SK-N-SH treated with all-trans-retinoic acid at 6 μM for 48 hours (cell line): ENCODE data around the gene AKT3.

Source experiments
- ATAC-seq: fragments of 200-7000 bp; cut with Tn5 transposase; 3 replicates; pipeline ENCODE4 v1.9.1; 2020; ENCODE audit warnings: mild to moderate bottlenecking, moderate library complexity
- ARNTL ChIP-seq: fragments of 450-650 bp; formaldehyde crosslinking; IDR thresholded peaks from 2 replicates; pipeline ENCODE4 v1.5.0; 2020; ENCODE audit warnings: low read depth, mild to moderate bottlenecking, moderate library complexity, borderline replicate concordance
- BACH2 ChIP-seq: fragments of 250-450 bp; sonication (Bioruptor Pico); IDR thresholded peaks from 2 replicates; pipeline ENCODE4 v1.9.0; 2021; ENCODE audit warnings: mild to moderate bottlenecking, borderline replicate concordance
- CREB5 ChIP-seq: fragments of 250-450 bp; sonication (Bioruptor Pico); IDR thresholded peaks from 2 replicates; pipeline ENCODE4 v1.5.1; 2020; ENCODE audit warnings: low read depth, mild to moderate bottlenecking, moderate library complexity
- CSDC2 ChIP-seq: fragments of 250-450 bp; sonication (Bioruptor Pico); IDR thresholded peaks from 2 replicates; pipeline ENCODE4 v1.5.0; 2020; ENCODE audit warnings: mild to moderate bottlenecking, moderate library complexity
- CSRNP3 ChIP-seq: fragments of 250-450 bp; sonication (Bioruptor Pico); IDR thresholded peaks from 2 replicates; pipeline ENCODE4 v1.5.1; 2021; ENCODE audit warnings: mild to moderate bottlenecking, moderate library complexity
- GLIS3 ChIP-seq: fragments of 250-450 bp; sonication (Bioruptor Pico); IDR thresholded peaks from 2 replicates; pipeline ENCODE4 v1.5.0; 2020; ENCODE audit warnings: mild to moderate bottlenecking, moderate library complexity
- ISL1 ChIP-seq: fragments of 250-450 bp; sonication (Bioruptor Pico); IDR thresholded peaks from 2 replicates; pipeline ENCODE4 v2.1.2; 2022; ENCODE audit warnings: mild to moderate bottlenecking, moderate library complexity
- OSR1 ChIP-seq: fragments of 250-450 bp; sonication (Bioruptor Pico); IDR thresholded peaks from 2 replicates; pipeline ENCODE4 v1.8.0; 2022; ENCODE audit warnings: moderate library complexity, mild to moderate bottlenecking, inconsistent platforms
- PPARA ChIP-seq: fragments of 250-450 bp; sonication (Bioruptor Pico); IDR thresholded peaks from 2 replicates; pipeline ENCODE4 v1.5.0; 2020; ENCODE audit warnings: mild to moderate bottlenecking, borderline replicate concordance
- RARB ChIP-seq: fragments of 250-450 bp; sonication (Bioruptor Pico); IDR thresholded peaks from 2 replicates; pipeline ENCODE4 v1.8.0; 2021; ENCODE audit warnings: mild to moderate bottlenecking, moderate library complexity
- SNAI2 ChIP-seq: fragments of 250-450 bp; sonication (Bioruptor Pico); IDR thresholded peaks from 2 replicates; pipeline ENCODE4 v1.5.0; 2020; ENCODE audit warnings: mild to moderate bottlenecking, moderate library complexity
- TCF4 ChIP-seq: fragments of 250-450 bp; sonication (Bioruptor Pico); IDR thresholded peaks from 2 replicates; pipeline ENCODE4 v1.8.0; 2021; ENCODE audit warnings: mild to moderate bottlenecking, moderate library complexity, borderline replicate concordance
- ZC3H10 ChIP-seq: fragments of 250-450 bp; sonication (Bioruptor Pico); IDR thresholded peaks from 2 replicates; pipeline ENCODE4 v1.5.1; 2021; ENCODE audit warnings: mild to moderate bottlenecking, moderate library complexity
- ZFP30 ChIP-seq: fragments of 450-650 bp; formaldehyde crosslinking; IDR thresholded peaks from 2 replicates; pipeline ENCODE4 v1.5.0; 2022; ENCODE audit warnings: mild to moderate bottlenecking, moderate library complexity
- ZNF565 ChIP-seq: fragments of 450-650 bp; formaldehyde crosslinking; conservative IDR thresholded peaks from 2 replicates; pipeline ENCODE4 v1.5.0; 2020; ENCODE audit warnings: low read depth, mild to moderate bottlenecking, moderate library complexity
- ZNF70 ChIP-seq: fragments of 450-650 bp; formaldehyde crosslinking; IDR thresholded peaks from 2 replicates; pipeline ENCODE4 v1.5.0; 2020; ENCODE audit warnings: mild to moderate bottlenecking, moderate library complexity
- ZNF8 ChIP-seq: fragments of 450-650 bp; formaldehyde crosslinking; IDR thresholded peaks from 2 replicates; pipeline ENCODE4 v1.5.0; 2020; ENCODE audit warnings: mild to moderate bottlenecking, moderate library complexity
- TF ChIP-seq, protein P1 (sequence below): fragments of 250-450 bp; sonication (Bioruptor Pico); IDR thresholded peaks from 2 replicates; pipeline ENCODE4 v1.8.0; 2020; ENCODE audit warnings: mild to moderate bottlenecking, moderate library complexity, borderline replicate concordance
- TF ChIP-seq, protein P2 (sequence below): fragments of 250-450 bp; sonication (Bioruptor Pico); IDR thresholded peaks from 2 replicates; pipeline ENCODE4 v1.5.0; 2020; ENCODE audit warnings: mild to moderate bottlenecking, moderate library complexity

The AKT3 gene

DNA sequence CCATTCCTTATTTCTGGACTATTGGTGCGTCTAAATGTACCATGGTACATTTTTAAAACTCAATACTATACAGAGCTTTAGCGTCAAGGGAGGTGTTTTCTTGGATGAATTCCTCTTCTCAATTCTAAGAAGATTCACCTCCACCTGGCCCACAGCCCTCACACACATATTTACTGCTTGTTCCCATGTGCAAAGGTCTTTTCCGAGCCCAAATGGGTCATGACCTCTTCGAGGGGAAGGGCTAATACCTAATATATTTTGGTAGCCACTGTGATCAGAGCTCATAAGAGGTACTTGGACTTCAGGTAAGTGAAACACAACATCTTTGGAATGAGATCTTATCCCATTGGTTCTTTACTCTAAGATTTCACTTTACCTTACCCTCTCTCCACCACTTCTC lies 388.3 kb downstream of the AKT3 start:
- no peak for ATAC-seq
- TF ChIP-seq SNAI2 (CRISPR knock-in tag) = no peak
- no peak for TF ChIP-seq ZNF8 (CRISPR knock-in tag)
- no peak for TF ChIP-seq ZNF70 (CRISPR knock-in tag)
- TF ChIP-seq RARB (CRISPR knock-in tag) = no peak
- TF ChIP-seq ZFP30 (CRISPR knock-in tag) = no peak
- no peak for TF ChIP-seq OSR1 (CRISPR knock-in tag)
- TF ChIP-seq ARNTL = no peak
- no peak for TF ChIP-seq ISL1
- TF ChIP-seq PPARA = no peak
- no peak for TF ChIP-seq ZC3H10 (CRISPR knock-in tag)
- TF ChIP-seq CSRNP3 = no peak

GRCh38 chr1:243459059-243459458 lies 391.0 kb downstream of the AKT3 start:
- TF ChIP-seq CSDC2 (CRISPR knock-in tag) (no peak), CSRNP3 (no peak)
- ATAC-seq = no peak

DNA sequence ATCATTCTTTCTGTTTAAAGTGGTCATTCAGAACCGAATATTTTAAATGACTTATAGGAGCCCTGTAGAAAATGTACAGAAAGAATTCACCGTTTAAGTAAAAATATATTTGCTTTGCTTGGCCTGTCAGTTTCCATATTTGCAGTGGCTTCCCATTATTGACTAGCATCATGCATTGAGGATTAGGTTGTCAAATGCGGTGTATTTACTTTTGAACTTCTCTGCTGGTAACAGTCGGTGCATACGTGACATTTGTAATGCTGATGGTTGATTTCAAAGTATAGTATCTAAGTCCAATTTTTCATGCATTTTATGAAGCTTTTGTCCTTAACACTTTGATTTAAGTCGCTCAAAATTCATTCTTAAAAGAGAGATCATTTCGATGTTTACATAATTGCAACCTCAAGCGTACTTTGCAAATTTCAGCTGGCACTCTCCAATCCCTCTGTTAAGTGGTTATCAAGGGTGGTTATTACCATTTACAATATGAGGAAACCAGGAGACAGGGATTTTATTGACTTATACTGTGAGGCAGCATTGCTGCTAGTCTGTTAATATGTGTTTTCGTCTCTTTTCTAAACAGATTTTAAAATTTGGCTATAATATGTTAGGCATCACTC lies 392.6 kb downstream of the AKT3 start:
- ATAC-seq = no peak
- TF ChIP-seq, protein P1, sequence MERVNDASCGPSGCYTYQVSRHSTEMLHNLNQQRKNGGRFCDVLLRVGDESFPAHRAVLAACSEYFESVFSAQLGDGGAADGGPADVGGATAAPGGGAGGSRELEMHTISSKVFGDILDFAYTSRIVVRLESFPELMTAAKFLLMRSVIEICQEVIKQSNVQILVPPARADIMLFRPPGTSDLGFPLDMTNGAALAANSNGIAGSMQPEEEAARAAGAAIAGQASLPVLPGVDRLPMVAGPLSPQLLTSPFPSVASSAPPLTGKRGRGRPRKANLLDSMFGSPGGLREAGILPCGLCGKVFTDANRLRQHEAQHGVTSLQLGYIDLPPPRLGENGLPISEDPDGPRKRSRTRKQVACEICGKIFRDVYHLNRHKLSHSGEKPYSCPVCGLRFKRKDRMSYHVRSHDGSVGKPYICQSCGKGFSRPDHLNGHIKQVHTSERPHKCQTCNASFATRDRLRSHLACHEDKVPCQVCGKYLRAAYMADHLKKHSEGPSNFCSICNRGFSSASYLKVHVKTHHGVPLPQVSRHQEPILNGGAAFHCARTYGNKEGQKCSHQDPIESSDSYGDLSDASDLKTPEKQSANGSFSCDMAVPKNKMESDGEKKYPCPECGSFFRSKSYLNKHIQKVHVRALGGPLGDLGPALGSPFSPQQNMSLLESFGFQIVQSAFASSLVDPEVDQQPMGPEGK (CRISPR knock-in tag) = no peak
- TF ChIP-seq PPARA (no peak), ZC3H10 (CRISPR knock-in tag) (no peak), TCF4 (CRISPR knock-in tag) (no peak), CSDC2 (CRISPR knock-in tag) (no peak), ZFP30 (CRISPR knock-in tag) (no peak), ZNF565 (CRISPR knock-in tag) (no peak), BACH2 (CRISPR knock-in tag) (no peak), CREB5 (CRISPR knock-in tag) (no peak), GLIS3 (no peak), OSR1 (CRISPR knock-in tag) (no peak)
- TF ChIP-seq, protein P2, sequence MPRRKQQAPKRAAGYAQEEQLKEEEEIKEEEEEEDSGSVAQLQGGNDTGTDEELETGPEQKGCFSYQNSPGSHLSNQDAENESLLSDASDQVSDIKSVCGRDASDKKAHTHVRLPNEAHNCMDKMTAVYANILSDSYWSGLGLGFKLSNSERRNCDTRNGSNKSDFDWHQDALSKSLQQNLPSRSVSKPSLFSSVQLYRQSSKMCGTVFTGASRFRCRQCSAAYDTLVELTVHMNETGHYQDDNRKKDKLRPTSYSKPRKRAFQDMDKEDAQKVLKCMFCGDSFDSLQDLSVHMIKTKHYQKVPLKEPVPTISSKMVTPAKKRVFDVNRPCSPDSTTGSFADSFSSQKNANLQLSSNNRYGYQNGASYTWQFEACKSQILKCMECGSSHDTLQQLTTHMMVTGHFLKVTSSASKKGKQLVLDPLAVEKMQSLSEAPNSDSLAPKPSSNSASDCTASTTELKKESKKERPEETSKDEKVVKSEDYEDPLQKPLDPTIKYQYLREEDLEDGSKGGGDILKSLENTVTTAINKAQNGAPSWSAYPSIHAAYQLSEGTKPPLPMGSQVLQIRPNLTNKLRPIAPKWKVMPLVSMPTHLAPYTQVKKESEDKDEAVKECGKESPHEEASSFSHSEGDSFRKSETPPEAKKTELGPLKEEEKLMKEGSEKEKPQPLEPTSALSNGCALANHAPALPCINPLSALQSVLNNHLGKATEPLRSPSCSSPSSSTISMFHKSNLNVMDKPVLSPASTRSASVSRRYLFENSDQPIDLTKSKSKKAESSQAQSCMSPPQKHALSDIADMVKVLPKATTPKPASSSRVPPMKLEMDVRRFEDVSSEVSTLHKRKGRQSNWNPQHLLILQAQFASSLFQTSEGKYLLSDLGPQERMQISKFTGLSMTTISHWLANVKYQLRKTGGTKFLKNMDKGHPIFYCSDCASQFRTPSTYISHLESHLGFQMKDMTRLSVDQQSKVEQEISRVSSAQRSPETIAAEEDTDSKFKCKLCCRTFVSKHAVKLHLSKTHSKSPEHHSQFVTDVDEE = no peak
- TF ChIP-seq, all 23 proteins: peak for 0
